A549 (cell line): Measurements from ENCODE around the gene NRXN3.

Experiments
- HOXA7 ChIP-seq: fragments of 250-450 bp; sonication (Bioruptor Pico); IDR thresholded peaks from 2 replicates; pipeline ENCODE4 v1.5.0; 2020; ENCODE audit warnings: mild to moderate bottlenecking, moderate library complexity
- KDM1A ChIP-seq: fragments of 200-600 bp; sonication (generic); IDR thresholded peaks from 2 replicates; pipeline ENCODE4 v1.6.1; 2016; ENCODE audit warnings: low read depth, mild to moderate bottlenecking
- MYC ChIP-seq: IDR thresholded peaks from 2 replicates; pipeline ENCODE4 v1.6.1; 2012; ENCODE audit warnings: mild to moderate bottlenecking, inconsistent platforms, low read length, improper control_type of control experiment, borderline replicate concordance
- TF ChIP-seq, protein P1 (sequence below): fragments of >200 bp; sonication (Bioruptor Twin); formaldehyde crosslinking; IDR thresholded peaks from 3 replicates; pipeline ENCODE4 v1.5.1; 2016
- TF ChIP-seq, protein P2 (sequence below): fragments of 200-600 bp; sonication (generic); IDR thresholded peaks from 2 replicates; pipeline ENCODE4 v1.6.1; 2016; ENCODE audit warnings: antibody characterized with exemption, mild to moderate bottlenecking, moderate library complexity

DNA sequence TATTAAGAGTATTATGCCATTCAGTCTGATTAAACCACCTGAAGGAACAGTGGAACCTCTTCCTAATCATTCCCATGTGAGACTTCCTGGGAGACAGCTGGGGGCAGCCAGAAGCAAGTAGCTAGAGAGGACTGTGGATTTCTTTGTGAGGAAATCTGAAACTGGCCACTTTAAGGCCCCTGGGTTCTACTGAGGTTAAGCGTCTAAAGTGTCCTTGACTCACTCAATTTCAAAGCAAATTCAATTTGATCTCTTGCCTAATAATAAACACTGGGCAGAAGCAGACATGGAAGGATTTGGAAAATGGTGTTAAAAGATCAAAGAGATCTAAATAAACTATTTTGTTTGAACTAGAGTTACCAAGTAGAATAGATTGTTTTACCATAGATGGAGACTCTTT is 909.9 kb downstream of the NRXN3 start:
- TF ChIP-seq, protein P1, sequence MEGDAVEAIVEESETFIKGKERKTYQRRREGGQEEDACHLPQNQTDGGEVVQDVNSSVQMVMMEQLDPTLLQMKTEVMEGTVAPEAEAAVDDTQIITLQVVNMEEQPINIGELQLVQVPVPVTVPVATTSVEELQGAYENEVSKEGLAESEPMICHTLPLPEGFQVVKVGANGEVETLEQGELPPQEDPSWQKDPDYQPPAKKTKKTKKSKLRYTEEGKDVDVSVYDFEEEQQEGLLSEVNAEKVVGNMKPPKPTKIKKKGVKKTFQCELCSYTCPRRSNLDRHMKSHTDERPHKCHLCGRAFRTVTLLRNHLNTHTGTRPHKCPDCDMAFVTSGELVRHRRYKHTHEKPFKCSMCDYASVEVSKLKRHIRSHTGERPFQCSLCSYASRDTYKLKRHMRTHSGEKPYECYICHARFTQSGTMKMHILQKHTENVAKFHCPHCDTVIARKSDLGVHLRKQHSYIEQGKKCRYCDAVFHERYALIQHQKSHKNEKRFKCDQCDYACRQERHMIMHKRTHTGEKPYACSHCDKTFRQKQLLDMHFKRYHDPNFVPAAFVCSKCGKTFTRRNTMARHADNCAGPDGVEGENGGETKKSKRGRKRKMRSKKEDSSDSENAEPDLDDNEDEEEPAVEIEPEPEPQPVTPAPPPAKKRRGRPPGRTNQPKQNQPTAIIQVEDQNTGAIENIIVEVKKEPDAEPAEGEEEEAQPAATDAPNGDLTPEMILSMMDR: no peak
- no peak for TF ChIP-seq HOXA7 (CRISPR knock-in tag)
- TF ChIP-seq, protein P2, sequence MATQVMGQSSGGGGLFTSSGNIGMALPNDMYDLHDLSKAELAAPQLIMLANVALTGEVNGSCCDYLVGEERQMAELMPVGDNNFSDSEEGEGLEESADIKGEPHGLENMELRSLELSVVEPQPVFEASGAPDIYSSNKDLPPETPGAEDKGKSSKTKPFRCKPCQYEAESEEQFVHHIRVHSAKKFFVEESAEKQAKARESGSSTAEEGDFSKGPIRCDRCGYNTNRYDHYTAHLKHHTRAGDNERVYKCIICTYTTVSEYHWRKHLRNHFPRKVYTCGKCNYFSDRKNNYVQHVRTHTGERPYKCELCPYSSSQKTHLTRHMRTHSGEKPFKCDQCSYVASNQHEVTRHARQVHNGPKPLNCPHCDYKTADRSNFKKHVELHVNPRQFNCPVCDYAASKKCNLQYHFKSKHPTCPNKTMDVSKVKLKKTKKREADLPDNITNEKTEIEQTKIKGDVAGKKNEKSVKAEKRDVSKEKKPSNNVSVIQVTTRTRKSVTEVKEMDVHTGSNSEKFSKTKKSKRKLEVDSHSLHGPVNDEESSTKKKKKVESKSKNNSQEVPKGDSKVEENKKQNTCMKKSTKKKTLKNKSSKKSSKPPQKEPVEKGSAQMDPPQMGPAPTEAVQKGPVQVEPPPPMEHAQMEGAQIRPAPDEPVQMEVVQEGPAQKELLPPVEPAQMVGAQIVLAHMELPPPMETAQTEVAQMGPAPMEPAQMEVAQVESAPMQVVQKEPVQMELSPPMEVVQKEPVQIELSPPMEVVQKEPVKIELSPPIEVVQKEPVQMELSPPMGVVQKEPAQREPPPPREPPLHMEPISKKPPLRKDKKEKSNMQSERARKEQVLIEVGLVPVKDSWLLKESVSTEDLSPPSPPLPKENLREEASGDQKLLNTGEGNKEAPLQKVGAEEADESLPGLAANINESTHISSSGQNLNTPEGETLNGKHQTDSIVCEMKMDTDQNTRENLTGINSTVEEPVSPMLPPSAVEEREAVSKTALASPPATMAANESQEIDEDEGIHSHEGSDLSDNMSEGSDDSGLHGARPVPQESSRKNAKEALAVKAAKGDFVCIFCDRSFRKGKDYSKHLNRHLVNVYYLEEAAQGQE: no peak
- no peak for TF ChIP-seq MYC
- no peak for TF ChIP-seq KDM1A
